Mesenchymal stem cell (in vitro differentiated cells and primary cell): ENCODE data around the gene DPM3.

Experiments
- DNase-seq: peaks from one replicate; pipeline ENCODE4 v3.0.0-alpha.2; 2013
- H2AFZ ChIP-seq: one replicate; pipeline ENCODE4 v1.6.1; 2013; ENCODE audit warnings: low read depth, mild to moderate bottlenecking, control low read depth, inconsistent platforms, low read length, moderate library complexity
- H2AK5ac ChIP-seq: 2 replicates; pipeline ENCODE4 v1.6.1; 2013; ENCODE audit warnings: low read length, moderate library complexity, mild to moderate bottlenecking, inconsistent platforms; ENCODE audit not compliant: severe bottlenecking
- H2BK120ac ChIP-seq: one replicate; pipeline ENCODE4 v1.6.1; 2013; ENCODE audit warnings: low read depth, mild to moderate bottlenecking, inconsistent platforms, low read length, moderate library complexity
- H2BK12ac ChIP-seq, 2 experiments: one replicate each; pipeline ENCODE4 v1.6.1; 2013; ENCODE audit warnings: inconsistent platforms in 2 of 2, low read length in 2 of 2, mild to moderate bottlenecking in 2 of 2, moderate library complexity in 2 of 2, control low read depth in 1 of 2
- H2BK15ac ChIP-seq: one replicate; pipeline ENCODE4 v1.6.1; 2013; ENCODE audit warnings: mild to moderate bottlenecking, low read depth, inconsistent platforms; ENCODE audit not compliant: poor library complexity, severe bottlenecking
- H2BK5ac ChIP-seq: 2 replicates; pipeline ENCODE4 v1.6.1; 2013; ENCODE audit warnings: low read depth, mild to moderate bottlenecking, low read length, control low read depth, inconsistent platforms; ENCODE audit not compliant: poor library complexity, severe bottlenecking
- H3K14ac ChIP-seq, 2 experiments: one replicate each; pipeline ENCODE4 v1.6.1; 2013; ENCODE audit warnings: inconsistent platforms in 2 of 2, low read length in 2 of 2, control low read depth in 1 of 2, mild to moderate bottlenecking in 1 of 2, moderate library complexity in 1 of 2
- H3K18ac ChIP-seq, 2 experiments: one replicate each; pipeline ENCODE4 v1.6.1; 2013; ENCODE audit warnings: inconsistent platforms in 2 of 2, low read length in 2 of 2, control low read depth in 1 of 2, low read depth in 1 of 2, mild to moderate bottlenecking in 1 of 2
- H3K23ac ChIP-seq, 2 experiments: one replicate each; pipeline ENCODE4 v1.6.1; 2013; ENCODE audit warnings: inconsistent platforms in 2 of 2, low read length in 2 of 2, mild to moderate bottlenecking in 2 of 2, moderate library complexity in 2 of 2, control low read depth in 1 of 2
- H3K27ac ChIP-seq: 2 replicates; pipeline ENCODE4 v1.5.1; 2013; ENCODE audit warnings: mild to moderate bottlenecking, moderate library complexity, low read length, control low read depth, inconsistent platforms; ENCODE audit not compliant: poor library complexity, severe bottlenecking
- H3K27me3 ChIP-seq, 2 experiments: 2 replicates each; pipeline versions ENCODE4 v1.6.1 to v1.7.0; 2013; ENCODE audit warnings: low read length in 2 of 2, mild to moderate bottlenecking in 2 of 2, moderate library complexity in 2 of 2, control low read depth in 1 of 2, inconsistent platforms in 1 of 2; ENCODE audit not compliant: control insufficient read depth in 1 of 2, insufficient read depth in 1 of 2
- H3K36me3 ChIP-seq, 2 experiments: 2 replicates each; pipeline versions ENCODE4 v1.6.1 to v1.7.0; 2013; ENCODE audit warnings: low read length in 2 of 2, control low read depth in 1 of 2, inconsistent platforms in 1 of 2, low read depth in 1 of 2, mild to moderate bottlenecking in 1 of 2; ENCODE audit not compliant: insufficient read depth in 2 of 2, control insufficient read depth in 1 of 2
- H3K4ac ChIP-seq, 2 experiments: one replicate each; pipeline ENCODE4 v1.6.1; 2013; ENCODE audit warnings: inconsistent platforms in 2 of 2, low read length in 2 of 2, mild to moderate bottlenecking in 2 of 2, moderate library complexity in 2 of 2, control low read depth in 1 of 2, low read depth in 1 of 2
- H3K4me1 ChIP-seq: 2 replicates; pipeline ENCODE4 v1.6.1; 2013; ENCODE audit warnings: low read depth, low read length, control low read depth; ENCODE audit not compliant: control insufficient read depth, insufficient read depth
- H3K4me2 ChIP-seq: 2 replicates; pipeline ENCODE4 v1.6.1; 2013; ENCODE audit warnings: low read length, mild to moderate bottlenecking, inconsistent platforms; ENCODE audit not compliant: poor library complexity, severe bottlenecking
- H3K4me3 ChIP-seq, 2 experiments: 2 replicates each; pipeline versions ENCODE4 v1.5.1 to v1.7.0; 2013; ENCODE audit warnings: low read length in 2 of 2, mild to moderate bottlenecking in 2 of 2, control low read depth in 1 of 2, low read depth in 1 of 2; ENCODE audit not compliant: insufficient read depth in 1 of 2
- H3K79me1 ChIP-seq: replicated peaks from 2 replicates; pipeline ENCODE4 v1.6.1; 2013; ENCODE audit warnings: mild to moderate bottlenecking, control low read depth, low read length, inconsistent platforms; ENCODE audit not compliant: poor library complexity, severe bottlenecking
- H3K9ac ChIP-seq: 2 replicates; pipeline ENCODE4 v1.7.0; 2013; ENCODE audit warnings: mild to moderate bottlenecking, low read length, moderate library complexity
- H3K9me3 ChIP-seq: 2 replicates; pipeline ENCODE4 v1.7.0; 2013; ENCODE audit warnings: mild to moderate bottlenecking, low read length; ENCODE audit not compliant: control insufficient read depth
- H4K8ac ChIP-seq: one replicate; pipeline ENCODE4 v1.6.1; 2013; ENCODE audit warnings: inconsistent platforms, mild to moderate bottlenecking, low read length, moderate library complexity
- H4K91ac ChIP-seq: one replicate; pipeline ENCODE4 v1.6.1; 2013; ENCODE audit warnings: mild to moderate bottlenecking, low read length, inconsistent platforms
- WGBS: methylation state at CpG from one replicate; pipeline ENCODE4 v1.1.7; 2013; ENCODE audit warnings: mixed read lengths; 5-methylcytosine and 5-hydroxymethylcytosine counted together

DPM3 gene

DNA sequence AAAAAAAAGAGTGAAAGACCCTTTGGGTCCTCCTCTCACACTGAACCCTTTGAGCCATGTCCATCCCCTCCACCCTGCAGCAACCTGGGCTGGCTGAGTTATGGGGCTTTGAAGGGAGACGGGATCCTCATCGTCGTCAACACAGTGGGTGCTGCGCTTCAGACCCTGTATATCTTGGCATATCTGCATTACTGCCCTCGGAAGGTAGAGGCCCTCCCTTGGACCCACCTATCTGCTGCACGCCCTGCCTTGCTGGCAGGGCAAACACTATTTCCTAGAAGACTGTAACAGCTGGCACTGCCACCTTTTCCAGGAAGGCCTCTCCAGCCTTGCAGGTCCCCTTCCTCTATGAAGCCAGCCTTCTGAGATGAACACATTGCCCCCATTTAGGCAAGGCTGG lies 3.6 kb downstream of the DPM3 start:
- WGBS, result 42% methylated on average over 6 of the region's 6 CpGs
- peaks cover 15 to 22% of the 10 kb centered on the region in 2 experiments for H3K36me3 ChIP-seq
- peak overlapping the region; percentile 98 for H3K9ac ChIP-seq
- H4K91ac ChIP-seq, result peak overlapping the region; percentile 85
- H3K4ac ChIP-seq, result peak overlapping the region; percentile 16 to 87
- peak overlapping the region; percentile 71 to 81 for H3K18ac ChIP-seq
- peaks cover 26% of the 10 kb centered on the region for H3K4me1 ChIP-seq
- peaks cover 12% of the 10 kb centered on the region for H3K79me1 ChIP-seq
- H3K14ac ChIP-seq, result peak overlapping the region in 1 of 2 experiments; percentile 83
- H3K4me3 ChIP-seq, result peak overlapping the region in 1 of 2 experiments; percentile 95
- H4K8ac ChIP-seq, result peak overlapping the region; percentile 62
- no peak overlapping the region for H2BK5ac ChIP-seq
- peak overlapping the region in 1 of 2 experiments; percentile 93 for H3K23ac ChIP-seq
- H2BK12ac ChIP-seq, result peak overlapping the region in 1 of 2 experiments; percentile 15
- H3K9me3 ChIP-seq, result no peaks in the 10 kb centered on the region
- peak overlapping the region; percentile 78 for H2AK5ac ChIP-seq
- peak overlapping the region; percentile 27 for H3K27ac ChIP-seq
- H3K27me3 ChIP-seq, result peaks cover 0 to 4% of the 10 kb centered on the region in 2 experiments
- no peak for DNase-seq
- H2BK120ac ChIP-seq, result no peak overlapping the region
- H2AFZ ChIP-seq, result no peak overlapping the region
- peak overlapping the region; percentile 2 for H2BK15ac ChIP-seq
- H3K4me2 ChIP-seq, result peak overlapping the region; percentile 62

DNA sequence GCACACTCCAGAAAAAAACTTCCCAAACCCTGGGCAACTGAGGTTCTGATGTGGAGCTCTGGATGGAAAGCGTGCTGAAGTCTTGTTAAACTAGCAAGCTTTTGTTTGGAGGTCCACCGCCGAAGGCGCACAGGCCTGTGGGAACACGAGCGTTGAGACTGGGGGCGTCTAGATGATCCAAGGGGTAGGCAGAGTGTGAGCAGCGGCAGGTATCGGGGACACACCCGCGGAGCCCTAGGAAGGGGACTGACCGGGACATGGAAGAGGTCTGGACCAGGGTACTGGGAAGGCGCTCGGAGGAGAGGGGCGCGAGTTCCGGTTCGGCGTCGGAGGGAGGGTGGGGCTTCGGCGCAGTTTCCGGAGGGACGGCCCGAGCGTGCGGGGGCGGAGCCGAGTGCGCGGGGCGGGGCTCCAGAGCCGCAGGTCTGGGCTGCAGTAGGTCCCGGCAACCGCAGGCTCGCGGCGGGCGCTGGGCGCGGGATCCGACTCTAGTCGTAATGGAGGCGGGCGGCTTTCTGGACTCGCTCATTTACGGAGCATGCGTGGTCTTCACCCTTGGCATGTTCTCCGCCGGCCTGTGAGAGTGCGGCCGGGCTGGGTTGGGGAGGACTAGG lies 4.8 kb downstream of the DPM3 start, which contains the start of gene SLC50A1:
Gene SLC50A1, plus strand, starts transcription at position 438 of the 614 bp plus-strand sequence. Its CDS starts 60 bp downstream, at position 498.
- peak within 1 kb of the TSS; percentile 79 for H4K8ac ChIP-seq
- H3K4me1 ChIP-seq, result peaks cover 25% of the 10 kb centered on the region
- H2AFZ ChIP-seq, result peak within 1 kb of the TSS; percentile 98
- peak within 1 kb of the TSS in 1 of 2 experiments; percentile 89 for H3K14ac ChIP-seq
- peak within 1 kb of the TSS; percentile 95 to 96 for H3K18ac ChIP-seq
- peak within 1 kb of the TSS; percentile 77 for H2BK15ac ChIP-seq
- peak within 1 kb of the TSS; percentile 19 for H2BK5ac ChIP-seq
- peaks cover 15 to 26% of the 10 kb centered on the region in 2 experiments for H3K36me3 ChIP-seq
- peak within 1 kb of the TSS; percentile 81 for H3K4me2 ChIP-seq
- H3K9me3 ChIP-seq, result no peaks in the 10 kb centered on the region
- H3K23ac ChIP-seq, result peak within 1 kb of the TSS in 1 of 2 experiments; percentile 93
- DNase-seq, result peak; percentile 97
- H3K27me3 ChIP-seq, result peaks cover 0 to 8% of the 10 kb centered on the region in 2 experiments
- peak within 1 kb of the TSS; percentile 98 for H3K9ac ChIP-seq
- H3K27ac ChIP-seq, result peak within 1 kb of the TSS; percentile 99
- H2AK5ac ChIP-seq, result peak within 1 kb of the TSS; percentile 78
- H2BK120ac ChIP-seq, result peak within 1 kb of the TSS; percentile 84
- H3K79me1 ChIP-seq, result peaks cover 12% of the 10 kb centered on the region
- WGBS, result under 1% methylated on average over 37 of the region's 52 CpGs
- peak within 1 kb of the TSS; percentile 66 to 95 for H3K4me3 ChIP-seq
- H2BK12ac ChIP-seq, result peak within 1 kb of the TSS; percentile 28 to 42
- H4K91ac ChIP-seq, result peak within 1 kb of the TSS; percentile 85
- peak within 1 kb of the TSS; percentile 66 to 94 for H3K4ac ChIP-seq

DNA sequence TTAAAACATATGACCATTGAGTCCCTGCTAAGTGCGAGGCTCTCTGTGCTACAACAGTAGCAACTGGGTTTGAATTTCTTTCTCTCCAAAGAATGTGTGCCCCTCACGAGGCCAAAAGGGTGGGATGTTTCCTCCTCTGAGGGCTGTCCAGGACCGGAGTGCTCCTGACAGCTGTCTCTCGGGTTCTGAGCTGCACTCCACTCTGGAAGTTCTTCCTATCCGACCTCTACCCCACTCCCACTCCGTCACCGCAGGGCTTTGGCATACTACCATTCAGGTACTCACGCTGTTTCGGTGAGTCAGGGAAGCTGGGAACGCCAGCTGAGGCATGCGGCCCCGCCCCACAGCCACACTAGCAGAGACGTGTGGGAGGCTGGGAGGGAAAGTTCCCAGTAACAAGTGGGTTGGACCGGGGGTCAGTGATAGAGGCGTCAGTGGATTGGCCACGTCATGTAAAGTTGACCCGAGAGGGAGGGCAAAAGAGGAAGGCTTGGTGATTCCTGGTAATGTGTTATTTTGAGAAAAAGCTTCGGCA lies 5.4 kb downstream of the DPM3 start:
- WGBS, result 5% methylated on average over 13 of the region's 18 CpGs
- H2AK5ac ChIP-seq, result peak overlapping the region; percentile 40

DNA sequence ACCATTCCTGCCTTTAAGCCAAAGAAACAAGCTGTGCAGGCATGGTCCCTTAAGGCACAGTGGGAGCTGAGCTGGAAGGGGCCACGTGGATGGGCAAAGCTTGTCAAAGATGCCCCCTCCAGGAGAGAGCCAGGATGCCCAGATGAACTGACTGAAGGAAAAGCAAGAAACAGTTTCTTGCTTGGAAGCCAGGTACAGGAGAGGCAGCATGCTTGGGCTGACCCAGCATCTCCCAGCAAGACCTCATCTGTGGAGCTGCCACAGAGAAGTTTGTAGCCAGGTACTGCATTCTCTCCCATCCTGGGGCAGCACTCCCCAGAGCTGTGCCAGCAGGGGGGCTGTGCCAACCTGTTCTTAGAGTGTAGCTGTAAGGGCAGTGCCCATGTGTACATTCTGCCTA lies 6.0 kb downstream of the DPM3 start:
- Histone ChIP-seq H2BK15ac (no peak overlapping the region), H3K9me3 (no peaks in the 10 kb centered on the region), H3K4me1 (peaks cover 34% of the 10 kb centered on the region), H3K14ac (peak overlapping the region in 1 of 2 experiments; percentile 46), H4K8ac (no peak overlapping the region), H3K9ac (peak overlapping the region; percentile 98), H2AFZ (no peak overlapping the region), H3K4me2 (peak overlapping the region; percentile 81), H3K27me3 (peaks cover 0 to 15% of the 10 kb centered on the region in 2 experiments), H2BK12ac (peak overlapping the region; percentile 35 to 97), H3K4me3 (peak overlapping the region in 1 of 2 experiments; percentile 95), H2BK120ac (no peak overlapping the region), H3K4ac (peak overlapping the region; percentile 17 to 80), H2BK5ac (no peak overlapping the region), H3K27ac (peak overlapping the region; percentile 99), H3K79me1 (peaks cover 12% of the 10 kb centered on the region), H3K36me3 (peaks cover 15 to 26% of the 10 kb centered on the region in 2 experiments), H4K91ac (no peak overlapping the region), H3K18ac (peak overlapping the region in 1 of 2 experiments; percentile 55), H3K23ac (peak overlapping the region in 1 of 2 experiments; percentile 34), H2AK5ac (peak overlapping the region; percentile 55)
- 77% methylated on average over 1 of the region's 1 CpG for WGBS
- no peak for DNase-seq

More for the DNA sequence above, 5.4 kb downstream of the DPM3 start:
- Histone ChIP-seq H4K8ac (peak overlapping the region; percentile 33), H3K36me3 (peaks cover 15 to 26% of the 10 kb centered on the region in 2 experiments), H3K14ac (peak overlapping the region in 1 of 2 experiments; percentile 36), H3K4me3 (peak overlapping the region; percentile 64 to 95), H3K23ac (no peak overlapping the region), H2BK12ac (no peak overlapping the region), H3K9ac (peak overlapping the region; percentile 98), H3K27ac (peak overlapping the region; percentile 99), H3K27me3 (peaks cover 0 to 9% of the 10 kb centered on the region in 2 experiments), H3K79me1 (peaks cover 12% of the 10 kb centered on the region), H2AFZ (peak overlapping the region; percentile 98), H3K18ac (peak overlapping the region; percentile 4 to 92), H2BK5ac (no peak overlapping the region), H2BK15ac (no peak overlapping the region), H3K4me2 (peak overlapping the region; percentile 81), H4K91ac (no peak overlapping the region), H2BK120ac (peak overlapping the region; percentile 22), H3K4ac (peak overlapping the region in 1 of 2 experiments; percentile 94), H3K4me1 (peaks cover 28% of the 10 kb centered on the region), H3K9me3 (no peaks in the 10 kb centered on the region)
- peak; percentile 98 for DNase-seq
